Sigmoid colon (tissue), 7 donors: Measurements from ENCODE around the gene HACD2. TPM values are rescaled to one million over a fixed set of nuclear protein-coding genes. Genes with fewer than 3 reads are reported as not detected.

Experiments used
- DNase-seq: peaks from one replicate; pipeline ENCODE4 v3.0.0-alpha.2; 2019
- H3K27ac ChIP-seq, 4 donors: fragments of 200-600 bp; sonication (generic); one replicate each; pipeline ENCODE4 v1.5.1; 2016 to 2019; ENCODE audit warnings: mild to moderate bottlenecking in 1 of 4
- H3K27me3 ChIP-seq, 3 donors: fragments of 200-600 bp; sonication (generic); one replicate each; pipeline ENCODE4 v1.5.1; 2019; ENCODE audit warnings: mild to moderate bottlenecking in 1 of 3
- H3K36me3 ChIP-seq, 4 donors: fragments of 200-600 bp; sonication (generic); one replicate each; pipeline ENCODE4 v1.5.1; 2016 to 2019
- H3K4me1 ChIP-seq, 4 donors: fragments of 200-600 bp; sonication (generic); one replicate each; pipeline ENCODE4 v1.5.1; 2017 to 2019
- H3K4me3 ChIP-seq, 4 donors: fragments of 200-600 bp; sonication (generic); one replicate each; pipeline ENCODE4 v1.5.1; 2017 to 2019; ENCODE audit warnings: mild to moderate bottlenecking in 2 of 4, moderate library complexity in 1 of 4
- H3K9me3 ChIP-seq, 4 donors: fragments of 200-600 bp in 3 of 4; sonication (generic) in 3 of 4; one replicate each; pipeline versions ENCODE4 v1.5.1 to v1.6.1; 2013 to 2019
- EP300 ChIP-seq, 4 donors: sonication (generic); formaldehyde crosslinking; IDR thresholded peaks; one replicate each; pipeline ENCODE4 v1.6.1; 2017; ENCODE audit warnings: antibody characterized with exemption in 4 of 4
- POLR2A ChIP-seq, 2 donors: fragments of 450-650 bp; IDR thresholded peaks; one replicate each; pipeline ENCODE4 v1.6.1; 2016; ENCODE audit warnings: antibody characterized with exemption in 2 of 2, mild to moderate bottlenecking in 2 of 2, moderate library complexity in 2 of 2
- POLR2AphosphoS5 ChIP-seq, 4 donors: sonication (generic); formaldehyde crosslinking; IDR thresholded peaks; one replicate each; pipeline ENCODE4 v1.6.1; 2017; ENCODE audit warnings: antibody characterized with exemption in 4 of 4
- WGBS, 2 donors: extraction: QIAGEN DNeasy Blood & Tissue Kit; methylation state at CpG; one replicate each; pipeline ENCODE4 v1.1.7; 2013; 5-methylcytosine and 5-hydroxymethylcytosine counted together
- intact Hi-C: fragments of 100-400 bp; cut with DNase I; formaldehyde crosslinking; loops from one replicate; pipeline ENCODE4 v1.15.1; 2023
- polyA plus RNA-seq, 3 donors: library from polyadenylated mRNA; stranded (reverse); fragments of 200-250 nt; gene quantifications; one replicate each; pipeline ENCODE4 v1.2.3, GENCODE V29; 2013
- total RNA-seq, 4 donors: library from RNA; depleted of rRNA; stranded (reverse); fragments of >200 nt; gene quantifications; one replicate each; pipeline ENCODE4 v1.1.0, GENCODE V29; 2016
- TF ChIP-seq, protein P1 (sequence below), 4 experiments: fragments of 450-650 bp in 3 of 4; fragments of 200-600 bp in 1 of 4; IDR thresholded peaks; one replicate each; pipeline ENCODE4 v1.5.1; 2016 to 2019; ENCODE audit warnings: antibody characterized with exemption in 4 of 4, mild to moderate bottlenecking in 3 of 4, moderate library complexity in 2 of 4
- donor health status: healthy with polysubstance abuse.
- donor health status: Bipolar disorder and iron deficiency.
- donor health status: healthy.

The HACD2 gene
- total and polyA plus RNA-seq, 7 donors = 6.6 to 26.4 (median 18.6) TPM

- 20 to 27% methylated on average over 2 of the region's 2 CpGs for WGBS, 2 donors
- DNase-seq = no peak
- Histone ChIP-seq H3K4me1 (peaks cover 0 to 15% (median 15%) of the 10 kb centered on the region in 4 donors), H3K27ac (no peak overlapping the region), H3K36me3 (peaks cover 0 to 10% (median 2%) of the 10 kb centered on the region in 4 donors), H3K9me3 (peaks cover 0 to 5% (median 2%) of the 10 kb centered on the region in 4 donors), H3K4me3 (no peak overlapping the region), H3K27me3 (no peaks in the 10 kb centered on the region)
- intact Hi-C loops = no loop called here
- TF ChIP-seq POLR2AphosphoS5 (IDR thresholded peaks at IDR 0.05) = no peak
- TF ChIP-seq, protein P1, sequence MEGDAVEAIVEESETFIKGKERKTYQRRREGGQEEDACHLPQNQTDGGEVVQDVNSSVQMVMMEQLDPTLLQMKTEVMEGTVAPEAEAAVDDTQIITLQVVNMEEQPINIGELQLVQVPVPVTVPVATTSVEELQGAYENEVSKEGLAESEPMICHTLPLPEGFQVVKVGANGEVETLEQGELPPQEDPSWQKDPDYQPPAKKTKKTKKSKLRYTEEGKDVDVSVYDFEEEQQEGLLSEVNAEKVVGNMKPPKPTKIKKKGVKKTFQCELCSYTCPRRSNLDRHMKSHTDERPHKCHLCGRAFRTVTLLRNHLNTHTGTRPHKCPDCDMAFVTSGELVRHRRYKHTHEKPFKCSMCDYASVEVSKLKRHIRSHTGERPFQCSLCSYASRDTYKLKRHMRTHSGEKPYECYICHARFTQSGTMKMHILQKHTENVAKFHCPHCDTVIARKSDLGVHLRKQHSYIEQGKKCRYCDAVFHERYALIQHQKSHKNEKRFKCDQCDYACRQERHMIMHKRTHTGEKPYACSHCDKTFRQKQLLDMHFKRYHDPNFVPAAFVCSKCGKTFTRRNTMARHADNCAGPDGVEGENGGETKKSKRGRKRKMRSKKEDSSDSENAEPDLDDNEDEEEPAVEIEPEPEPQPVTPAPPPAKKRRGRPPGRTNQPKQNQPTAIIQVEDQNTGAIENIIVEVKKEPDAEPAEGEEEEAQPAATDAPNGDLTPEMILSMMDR (IDR thresholded peaks at IDR 0.05) = peak in 2 of 4 experiments; percentile 43 to 48
Observed at GRCh38 chr3:123552095-123552714, 32.6 kb downstream of the HACD2 start.

DNA sequence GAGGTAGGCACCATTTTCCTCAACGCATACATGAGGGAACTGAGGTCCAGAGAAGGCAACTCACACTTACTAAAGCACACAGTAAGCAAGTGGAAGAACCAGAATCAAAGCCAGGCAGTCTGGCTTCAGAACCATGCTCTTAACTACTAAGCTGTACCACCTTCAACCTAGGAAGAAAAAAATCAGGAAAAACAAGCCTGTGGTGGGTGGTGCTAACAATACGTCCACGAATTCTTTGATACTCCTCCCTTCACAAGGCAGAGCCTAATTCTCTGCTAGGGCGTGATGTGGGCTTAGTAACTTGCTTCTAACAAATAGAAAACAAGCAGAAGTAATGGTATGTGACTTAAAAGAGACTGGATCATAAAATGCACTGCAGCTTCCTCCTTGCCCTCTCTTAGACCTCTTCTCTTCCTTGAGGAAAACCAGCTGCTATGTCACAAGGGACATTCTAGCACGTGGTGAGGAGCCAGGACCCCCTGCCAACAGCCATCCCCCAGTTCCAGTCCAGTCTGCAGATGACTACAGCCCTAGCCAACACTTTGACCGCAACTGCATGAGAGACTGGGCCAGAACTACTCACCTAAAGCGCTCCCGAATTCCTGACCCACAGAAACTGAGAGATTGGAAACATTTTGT, 36.9 kb downstream of the HACD2 start:
- Histone ChIP-seq H3K4me1 (peaks cover 0 to 31% (median 29%) of the 10 kb centered on the region in 4 donors), H3K9me3 (peaks cover 0 to 4% (median 0%) of the 10 kb centered on the region in 4 donors), H3K27me3 (no peaks in the 10 kb centered on the region), H3K36me3 (peaks cover 0 to 10% (median 2%) of the 10 kb centered on the region in 4 donors), H3K27ac (peak overlapping the region in 2 of 4 donors; percentile 63 to 65), H3K4me3 (no peak overlapping the region)
- 82 to 84% methylated on average over 8 of the region's 8 CpGs for WGBS, 2 donors
- TF ChIP-seq EP300 (IDR thresholded peaks at IDR 0.05) (no peak), POLR2A (IDR thresholded peaks at IDR 0.05) (no peak), POLR2AphosphoS5 (IDR thresholded peaks at IDR 0.05) (peak in 3 of 4 donors; percentile 43 to 60 (median 55))
- peak; percentile 81 for DNase-seq
- intact Hi-C loops = no loop called here

DNA sequence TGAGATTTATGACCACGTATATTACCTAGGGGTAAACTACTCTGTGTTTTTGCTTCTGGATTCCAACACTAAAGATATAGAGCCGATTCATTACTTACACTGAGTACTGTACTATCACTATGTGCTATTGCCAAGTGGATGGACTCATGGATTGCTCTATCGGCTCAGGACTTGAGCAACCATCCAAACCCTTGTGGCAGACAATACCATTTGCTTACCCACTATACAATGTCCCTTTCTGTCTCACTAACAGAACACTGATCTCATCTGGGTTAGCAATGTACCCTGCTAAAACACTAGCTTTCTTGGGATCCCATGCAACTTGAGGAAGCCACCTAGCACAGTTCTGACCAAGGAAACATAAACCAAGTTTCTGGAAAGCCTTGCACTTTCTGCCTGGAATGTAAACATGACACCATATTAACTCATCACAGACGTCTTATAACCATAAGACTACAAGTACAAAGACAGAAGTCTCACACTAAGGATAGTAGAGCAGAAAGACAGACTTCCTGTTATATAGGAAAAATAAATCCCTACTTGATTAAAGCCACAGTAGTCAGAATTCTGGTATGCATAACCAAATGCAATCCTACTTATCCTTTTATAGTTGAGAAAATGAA, 38.6 kb downstream of the HACD2 start:
- Histone ChIP-seq H3K36me3 (peaks cover 0 to 10% (median 2%) of the 10 kb centered on the region in 4 donors), H3K27ac (peak overlapping the region; percentile 10 to 65 (median 58)), H3K4me3 (no peak overlapping the region), H3K4me1 (peaks cover 0 to 31% (median 29%) of the 10 kb centered on the region in 4 donors), H3K27me3 (no peaks in the 10 kb centered on the region), H3K9me3 (no peaks in the 10 kb centered on the region)
- no peak for DNase-seq
- intact Hi-C loops = no loop called here
- peak in 3 of 4 donors; percentile 65 to 75 (median 72) for TF ChIP-seq POLR2AphosphoS5 (IDR thresholded peaks at IDR 0.05)
- peak in 1 of 4 donors; percentile 40 for TF ChIP-seq EP300 (IDR thresholded peaks at IDR 0.05)
- TF ChIP-seq, protein P1 (IDR thresholded peaks at IDR 0.05) = no peak
- TF ChIP-seq POLR2A (IDR thresholded peaks at IDR 0.05) = no peak
- 75 to 79% methylated on average over 4 of the region's 4 CpGs for WGBS, 2 donors

GRCh38 chr3:123543950-123544349, 40.9 kb downstream of the HACD2 start:
- TF ChIP-seq POLR2AphosphoS5 (IDR thresholded peaks at IDR 0.05) (no peak), EP300 (IDR thresholded peaks at IDR 0.05) (no peak), POLR2A (IDR thresholded peaks at IDR 0.05) (no peak)
- TF ChIP-seq, protein P1 (IDR thresholded peaks at IDR 0.05) = no peak
- intact Hi-C loops = no loop called here
- DNase-seq = no peak
- Histone ChIP-seq H3K4me3 (no peak overlapping the region), H3K27me3 (no peaks in the 10 kb centered on the region), H3K36me3 (no peaks in the 10 kb centered on the region), H3K9me3 (no peaks in the 10 kb centered on the region), H3K27ac (no peak overlapping the region), H3K4me1 (peaks cover 0 to 31% (median 29%) of the 10 kb centered on the region in 4 donors)
- WGBS, 2 donors = 90 to 96% methylated on average over 6 of the region's 6 CpGs

- DNase-seq = no peak
- Histone ChIP-seq H3K4me1 (peaks cover 0 to 7% (median 3%) of the 10 kb centered on the region in 4 donors), H3K4me3 (no peak overlapping the region), H3K27me3 (no peaks in the 10 kb centered on the region), H3K36me3 (no peaks in the 10 kb centered on the region), H3K27ac (no peak overlapping the region), H3K9me3 (no peaks in the 10 kb centered on the region)
- intact Hi-C loops = no loop called here
- TF ChIP-seq, protein P1 (IDR thresholded peaks at IDR 0.05) = no peak
- TF ChIP-seq POLR2AphosphoS5 (IDR thresholded peaks at IDR 0.05) (no peak), POLR2A (IDR thresholded peaks at IDR 0.05) (no peak), EP300 (IDR thresholded peaks at IDR 0.05) (no peak)
- 63 to 68% methylated on average over 2 of the region's 2 CpGs for WGBS, 2 donors
Observed at GRCh38 chr3:123540285-123540684, 44.6 kb downstream of the HACD2 start.
